Glutamatergic neuron (in vitro differentiated cells): Measurements from ENCODE around the gene GRM7. TPM values are rescaled to one million over a fixed set of nuclear protein-coding genes. Genes with fewer than 3 reads are reported as not detected.

Experiments used
- DNase-seq: peaks from one replicate; pipeline ENCODE4 v3.0.0; 2022
- H3K27ac Mint-ChIP-seq: one replicate; pipeline ENCODE4 v1.8.0; 2020; ENCODE audit warnings: mild to moderate bottlenecking, mixed read lengths, inconsistent platforms; ENCODE audit not compliant: unreplicated experiment
- H3K27me3 Mint-ChIP-seq: one replicate; pipeline ENCODE4 v1.8.0; 2020; ENCODE audit warnings: mild to moderate bottlenecking, moderate library complexity, mixed read lengths, inconsistent platforms; ENCODE audit not compliant: unreplicated experiment
- H3K36me3 Mint-ChIP-seq: one replicate; pipeline ENCODE4 v1.8.0; 2020; ENCODE audit warnings: mild to moderate bottlenecking, mixed read lengths, inconsistent platforms; ENCODE audit not compliant: unreplicated experiment
- H3K4me1 Mint-ChIP-seq: one replicate; pipeline ENCODE4 v1.8.0; 2020; ENCODE audit warnings: mild to moderate bottlenecking, low read depth, mixed read lengths, inconsistent platforms; ENCODE audit not compliant: unreplicated experiment
- H3K4me3 Mint-ChIP-seq: one replicate; pipeline ENCODE4 v1.8.0; 2020; ENCODE audit warnings: mild to moderate bottlenecking, mixed read lengths, inconsistent platforms; ENCODE audit not compliant: unreplicated experiment
- H3K9me3 Mint-ChIP-seq: one replicate; pipeline ENCODE4 v1.8.0; 2020; ENCODE audit warnings: mild to moderate bottlenecking, moderate library complexity, mixed read lengths, inconsistent platforms; ENCODE audit not compliant: unreplicated experiment
- CTCF ChIP-seq: fragments of 200-600 bp; sonication (generic); IDR thresholded peaks from one replicate; pipeline ENCODE4 v1.5.0; 2021; ENCODE audit not compliant: partially characterized antibody, unreplicated experiment
- total RNA-seq: library from RNA; stranded (reverse); fragmentation: NEBNext Ultra II Directional; extraction: Animal tissue kit (Norgen Biotek cat#: 25700); gene quantifications from one replicate; pipeline ENCODE4 v1.2.1, GENCODE V29; 2021; ENCODE audit not compliant: unreplicated experiment

GRM7 gene
- total RNA-seq, 1 donor from 2014 or later, result 1.4 TPM

DNA sequence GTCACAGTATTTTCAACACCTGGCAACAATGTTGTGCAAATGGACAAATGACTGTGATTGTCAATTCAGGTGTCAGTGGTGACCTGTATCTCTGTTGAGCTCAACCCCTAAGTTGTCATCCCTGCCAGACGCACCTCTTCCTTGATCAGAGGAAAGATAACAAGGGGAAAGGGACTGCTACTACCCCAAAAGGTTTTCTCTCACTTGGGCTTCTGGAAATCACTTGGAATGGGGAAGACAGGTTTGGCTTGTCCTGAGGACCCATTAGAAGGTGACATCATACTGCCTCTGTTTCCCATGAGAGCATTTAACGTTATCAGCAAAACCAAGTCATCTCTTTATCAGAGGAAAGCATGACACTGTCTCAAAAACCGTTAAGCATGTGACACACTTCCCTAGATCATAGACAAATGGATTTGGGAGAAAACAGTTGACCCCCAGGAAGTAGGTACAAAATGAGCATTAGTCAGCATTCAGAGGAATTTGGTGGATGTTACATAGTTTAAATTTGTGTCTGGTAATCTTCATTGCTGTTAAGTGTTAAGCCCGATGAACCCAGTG, 769.5 kb downstream of the GRM7 start:
- Mint-ChIP-seq H3K4me1 (no peaks in the 10 kb centered on the region), H3K36me3 (no peaks in the 10 kb centered on the region), H3K27ac (no peak overlapping the region), H3K27me3 (no peaks in the 10 kb centered on the region), H3K9me3 (no peaks in the 10 kb centered on the region), H3K4me3 (no peak overlapping the region)
- DNase-seq, result no peak
- no peak for TF ChIP-seq CTCF

DNA sequence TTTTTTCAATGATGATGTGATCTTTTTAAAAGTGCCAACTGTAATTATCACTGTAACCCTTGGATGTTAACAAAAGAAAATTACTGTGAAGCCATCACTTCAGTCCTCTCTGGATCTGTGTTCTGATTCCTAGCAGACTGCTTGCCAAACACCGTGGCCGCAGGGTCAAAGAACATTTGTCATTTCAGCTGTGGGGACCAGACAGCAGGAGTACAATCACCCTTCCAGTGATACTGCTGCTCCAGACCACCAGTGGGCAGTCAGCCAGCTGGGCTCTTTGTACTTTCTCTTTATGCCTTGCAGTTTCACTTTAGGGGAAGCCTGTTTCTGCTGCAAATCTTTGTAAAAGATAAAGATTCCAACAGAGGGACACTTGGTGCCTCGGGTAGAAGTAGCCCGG, 770.0 kb downstream of the GRM7 start:
- no peak overlapping the region for H3K4me3 Mint-ChIP-seq
- no peak overlapping the region for H3K27ac Mint-ChIP-seq
- no peaks in the 10 kb centered on the region for H3K9me3 Mint-ChIP-seq
- no peak for TF ChIP-seq CTCF
- H3K36me3 Mint-ChIP-seq, result no peaks in the 10 kb centered on the region
- H3K4me1 Mint-ChIP-seq, result no peaks in the 10 kb centered on the region
- no peaks in the 10 kb centered on the region for H3K27me3 Mint-ChIP-seq
- DNase-seq, result peak; percentile 15

DNA sequence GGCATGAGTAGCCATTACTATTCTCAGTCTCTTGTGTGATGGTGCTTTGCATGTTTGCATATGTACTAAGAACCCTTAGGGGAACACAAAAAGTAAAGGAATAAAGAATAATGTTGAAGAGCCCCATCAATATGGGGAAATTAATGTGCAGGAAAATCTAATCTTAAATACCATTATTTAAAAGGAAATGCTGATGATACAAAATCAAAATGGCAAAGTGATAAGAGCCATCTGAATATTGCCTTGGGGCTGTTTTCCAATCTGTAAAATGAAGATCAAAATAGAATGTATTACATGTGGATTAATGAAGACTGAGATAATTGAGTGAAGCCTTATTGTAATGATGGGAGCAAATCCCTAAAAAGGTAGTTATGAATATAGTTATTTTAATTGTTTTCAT, 771.4 kb downstream of the GRM7 start:
- no peak for TF ChIP-seq CTCF
- Mint-ChIP-seq H3K9me3 (no peaks in the 10 kb centered on the region), H3K4me3 (no peak overlapping the region), H3K4me1 (no peaks in the 10 kb centered on the region), H3K27ac (no peak overlapping the region), H3K27me3 (no peaks in the 10 kb centered on the region), H3K36me3 (no peaks in the 10 kb centered on the region)
- no peak for DNase-seq

GRCh38 chr3:7637694-7638093, 776.8 kb downstream of the GRM7 start:
- H3K9me3 Mint-ChIP-seq, result no peaks in the 10 kb centered on the region
- H3K27me3 Mint-ChIP-seq, result no peaks in the 10 kb centered on the region

DNA sequence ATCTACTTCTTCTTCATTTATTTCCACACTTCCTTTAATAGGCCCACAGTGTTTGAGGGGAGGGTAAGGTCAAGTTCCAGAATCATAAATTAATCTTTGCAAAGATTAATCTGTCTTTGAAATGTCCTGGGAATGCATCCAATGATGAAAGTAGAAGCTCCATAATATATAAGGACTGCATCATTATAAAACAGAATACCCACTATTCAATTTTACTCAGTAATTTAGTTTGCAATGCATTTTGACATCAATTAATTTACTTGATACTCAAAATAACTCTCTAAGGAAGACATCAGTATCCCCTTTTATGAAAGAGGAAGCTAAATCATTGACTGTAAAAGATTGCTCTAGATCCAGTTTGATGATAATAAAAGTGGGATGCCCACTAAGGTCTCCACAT, 777.2 kb downstream of the GRM7 start:
- H3K4me3 Mint-ChIP-seq, result no peak overlapping the region
- no peaks in the 10 kb centered on the region for H3K4me1 Mint-ChIP-seq
- TF ChIP-seq CTCF, result no peak

More at GRCh38 chr3:7637694-7638093, 776.8 kb downstream of the GRM7 start:
- no peak overlapping the region for H3K27ac Mint-ChIP-seq
- H3K4me3 Mint-ChIP-seq, result no peak overlapping the region
- TF ChIP-seq CTCF, result no peak
- no peaks in the 10 kb centered on the region for H3K4me1 Mint-ChIP-seq
- no peaks in the 10 kb centered on the region for H3K36me3 Mint-ChIP-seq
- DNase-seq, result no peak

More for the DNA sequence above, 777.2 kb downstream of the GRM7 start:
- DNase-seq, result no peak
- Mint-ChIP-seq H3K27ac (no peak overlapping the region), H3K9me3 (no peaks in the 10 kb centered on the region), H3K36me3 (no peaks in the 10 kb centered on the region), H3K27me3 (no peaks in the 10 kb centered on the region)
